ENCODE measurements around the gene C1R.
"Not testable (repeated sequence)": the region's sequence is repeated elsewhere in the genome, so short reads cannot be mapped to it uniquely, and the experiment has no call there.

C1R gene

GRCh38 chr12:7047306-7047705 is 44.9 kb downstream of the C1R start:
- TF ChIP-seq, protein P1, sequence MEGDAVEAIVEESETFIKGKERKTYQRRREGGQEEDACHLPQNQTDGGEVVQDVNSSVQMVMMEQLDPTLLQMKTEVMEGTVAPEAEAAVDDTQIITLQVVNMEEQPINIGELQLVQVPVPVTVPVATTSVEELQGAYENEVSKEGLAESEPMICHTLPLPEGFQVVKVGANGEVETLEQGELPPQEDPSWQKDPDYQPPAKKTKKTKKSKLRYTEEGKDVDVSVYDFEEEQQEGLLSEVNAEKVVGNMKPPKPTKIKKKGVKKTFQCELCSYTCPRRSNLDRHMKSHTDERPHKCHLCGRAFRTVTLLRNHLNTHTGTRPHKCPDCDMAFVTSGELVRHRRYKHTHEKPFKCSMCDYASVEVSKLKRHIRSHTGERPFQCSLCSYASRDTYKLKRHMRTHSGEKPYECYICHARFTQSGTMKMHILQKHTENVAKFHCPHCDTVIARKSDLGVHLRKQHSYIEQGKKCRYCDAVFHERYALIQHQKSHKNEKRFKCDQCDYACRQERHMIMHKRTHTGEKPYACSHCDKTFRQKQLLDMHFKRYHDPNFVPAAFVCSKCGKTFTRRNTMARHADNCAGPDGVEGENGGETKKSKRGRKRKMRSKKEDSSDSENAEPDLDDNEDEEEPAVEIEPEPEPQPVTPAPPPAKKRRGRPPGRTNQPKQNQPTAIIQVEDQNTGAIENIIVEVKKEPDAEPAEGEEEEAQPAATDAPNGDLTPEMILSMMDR (IDR thresholded peaks at IDR 0.05; ENCODE audit: low read depth, low read length), result no peak
- no peak for DNase-seq (ENCODE audit: extremely low read depth, low read depth)

DNA sequence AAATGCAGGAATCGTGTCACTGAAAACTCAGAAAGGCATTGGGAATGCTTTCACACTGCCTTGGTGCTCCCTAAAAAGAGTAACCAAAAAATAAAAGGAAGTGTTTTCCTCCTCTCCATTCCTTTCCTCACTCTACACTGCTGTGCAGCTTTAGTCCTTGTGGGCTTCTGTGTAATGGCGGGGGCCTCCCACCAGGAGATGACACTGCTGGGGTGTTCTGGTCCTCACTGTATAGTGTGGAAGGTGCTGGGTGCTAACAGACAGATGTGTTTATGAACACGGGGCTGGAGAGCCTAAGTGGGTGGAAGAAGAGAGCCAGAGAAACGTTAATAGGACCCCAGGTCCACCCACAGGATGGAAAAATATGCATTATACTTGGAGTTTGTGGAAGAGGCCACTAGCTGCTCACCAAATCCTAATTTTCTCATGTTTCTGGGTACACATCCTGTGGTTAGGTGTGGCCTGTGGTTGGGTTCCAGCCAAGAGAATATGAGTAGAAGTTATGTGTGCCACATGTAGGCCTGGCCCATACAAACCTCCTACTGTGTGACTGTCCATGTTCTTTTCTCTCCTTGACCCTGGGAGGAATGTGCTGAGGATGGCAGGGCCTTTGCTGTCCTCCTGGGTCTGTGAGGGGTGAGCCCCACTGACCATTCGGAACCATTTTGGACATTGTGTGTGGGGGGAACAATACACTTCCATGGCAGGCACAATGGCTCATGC is 45.7 kb downstream of the C1R start:
- no peak for DNase-seq (ENCODE audit: extremely low read depth, low read depth)
- TF ChIP-seq, protein P1 (IDR thresholded peaks at IDR 0.05; ENCODE audit: low read depth, low read length), result no peak

DNA sequence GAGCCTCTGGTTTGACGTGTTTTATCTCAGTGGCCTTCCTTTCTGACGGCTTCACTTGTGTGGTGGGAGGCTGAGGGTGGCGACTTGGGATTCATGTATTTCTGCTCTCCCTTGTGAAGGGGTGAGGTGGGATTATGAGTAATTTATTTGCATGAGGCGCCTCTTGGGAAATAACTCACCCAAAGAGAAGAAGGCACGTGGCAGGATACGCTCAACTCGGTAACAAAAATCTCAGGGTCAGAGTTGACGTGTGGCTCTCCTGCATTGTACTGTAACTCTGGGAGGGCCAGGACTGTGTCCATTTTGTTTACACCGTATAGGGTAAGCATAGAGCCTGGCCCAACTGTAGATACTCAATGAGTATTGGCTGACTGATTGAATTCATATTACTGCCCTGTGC is 46.3 kb downstream of the C1R start:
- no peak for DNase-seq (ENCODE audit: extremely low read depth, low read depth)
- TF ChIP-seq, protein P1 (IDR thresholded peaks at IDR 0.05; ENCODE audit: low read depth, low read length), result no peak

GRCh38 chr12:7042842-7043241 is 49.4 kb downstream of the C1R start:
- DNase-seq (ENCODE audit: extremely low read depth, low read depth), result no peak
- TF ChIP-seq, protein P1 (IDR thresholded peaks at IDR 0.05; ENCODE audit: low read depth, low read length), result peak; percentile 39

DNA sequence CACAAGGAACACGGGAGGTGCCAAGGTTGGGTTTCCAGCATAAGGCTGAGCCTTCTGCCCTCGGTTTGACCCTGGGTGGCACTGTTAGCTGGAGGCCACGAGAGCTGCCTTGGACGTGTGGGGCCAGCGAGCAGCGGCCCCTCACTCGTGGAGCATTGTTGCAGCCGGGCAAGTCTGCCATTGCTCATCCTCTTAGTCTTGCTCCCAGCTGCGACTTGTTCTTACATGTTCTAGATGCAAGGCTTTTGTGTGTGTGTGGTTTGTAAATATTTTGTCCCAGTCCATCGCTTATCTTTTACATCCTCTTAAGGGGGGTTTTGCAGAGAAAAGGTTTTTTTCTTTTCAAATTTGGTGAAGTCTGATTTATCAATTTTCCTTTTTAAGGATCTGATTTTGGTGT is 52.8 kb downstream of the C1R start:
- TF ChIP-seq, protein P1 (IDR thresholded peaks at IDR 0.05; ENCODE audit: low read depth, low read length), result no peak
- DNase-seq (ENCODE audit: extremely low read depth, low read depth), result no peak

- TF ChIP-seq, protein P1 (IDR thresholded peaks at IDR 0.05; ENCODE audit: low read depth, low read length), result no peak
- no peak for DNase-seq (ENCODE audit: extremely low read depth, low read depth)
These were observed 53.7 kb downstream of the C1R start for GRCh38 chr12:7038591-7038990.

- DNase-seq (ENCODE audit: extremely low read depth, low read depth), result not testable (repeated sequence)
These were observed 54.8 kb downstream of the C1R start for GRCh38 chr12:7037411-7037810.

DNA sequence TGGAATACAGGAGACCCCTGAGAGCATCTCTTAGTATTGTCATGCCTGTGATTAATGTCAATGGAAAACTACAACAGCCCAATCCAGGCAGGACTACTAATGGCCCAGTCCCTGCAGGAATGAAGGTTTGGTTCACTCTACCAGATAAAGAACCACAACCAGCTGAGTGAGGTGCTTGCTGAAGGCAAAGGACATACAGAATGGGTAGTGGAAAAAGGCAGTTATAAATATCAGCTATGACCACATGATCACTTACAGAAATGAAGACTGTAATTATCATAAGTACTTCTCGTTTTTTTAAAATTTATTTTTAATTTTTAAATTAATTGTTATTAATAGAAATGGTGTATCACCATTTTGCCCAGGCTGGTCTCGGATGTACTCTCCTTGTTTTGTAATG is 56.8 kb downstream of the C1R start:
- TF ChIP-seq, protein P1 (IDR thresholded peaks at IDR 0.05; ENCODE audit: low read depth, low read length), result no peak
- DNase-seq (ENCODE audit: extremely low read depth, low read depth), result no peak
